Fibroblast of lung (primary cell): ENCODE results near the gene PNMA1. TPM values are rescaled to one million over a fixed set of nuclear protein-coding genes. Genes with fewer than 3 reads are reported as not detected.

Experiments
- DNase-seq, 2 donors: peaks; one replicate each; pipeline versions ENCODE4 v3.0.0 to v3.0.0-alpha.2; 2010; ENCODE audit warnings: low read depth in 2 of 2
- H2AFZ ChIP-seq: 2 replicates; pipeline ENCODE4 v1.5.1; 2012; ENCODE audit warnings: low read length, control low read depth, inconsistent platforms
- H3K27ac ChIP-seq: 2 replicates; pipeline ENCODE4 v1.5.1; 2011; ENCODE audit warnings: low read length, control low read depth; ENCODE audit not compliant: insufficient read depth
- H3K27me3 ChIP-seq: 2 replicates; pipeline ENCODE4 v1.5.1; 2011; ENCODE audit warnings: mild to moderate bottlenecking, low read length; ENCODE audit not compliant: control insufficient read depth, insufficient read depth
- H3K36me3 ChIP-seq: 2 replicates; pipeline ENCODE4 v1.5.1; 2011; ENCODE audit warnings: low read length; ENCODE audit not compliant: control insufficient read depth, insufficient read depth
- H3K4me1 ChIP-seq: 2 replicates; pipeline ENCODE4 v1.5.1; 2011; ENCODE audit warnings: low read length; ENCODE audit not compliant: control insufficient read depth, insufficient read depth; ENCODE audit errors: extremely low read depth
- H3K4me2 ChIP-seq: 2 replicates; pipeline ENCODE4 v1.5.1; 2011; ENCODE audit warnings: low read length, control low read depth; ENCODE audit not compliant: insufficient read depth; ENCODE audit errors: extremely low read depth
- H3K4me3 ChIP-seq, 4 experiments: fragments of 200-600 bp in 1 of 4; sonication (generic) in 1 of 4; replicated peaks in 1 of 4; 2 replicates each; pipeline ENCODE4 v1.5.1; 2011 to 2016; ENCODE audit warnings: low read length in 4 of 4, low read depth in 3 of 4, mild to moderate bottlenecking in 3 of 4, control low read depth in 2 of 4, inconsistent platforms in 1 of 4, mixed read lengths in 1 of 4; ENCODE audit not compliant: insufficient read depth in 1 of 4; ENCODE audit errors: control extremely low read depth in 1 of 4
- H3K79me2 ChIP-seq: 2 replicates; pipeline ENCODE4 v1.5.1; 2012; ENCODE audit warnings: mild to moderate bottlenecking, low read length, inconsistent platforms; ENCODE audit not compliant: control insufficient read depth, insufficient read depth
- H3K9ac ChIP-seq: 2 replicates; pipeline ENCODE4 v1.5.1; 2011; ENCODE audit warnings: mild to moderate bottlenecking, low read length, control low read depth; ENCODE audit not compliant: insufficient read depth
- H3K9me3 ChIP-seq: 2 replicates; pipeline ENCODE4 v1.5.1; 2012; ENCODE audit warnings: low read depth, low read length; ENCODE audit not compliant: control insufficient read depth, insufficient read depth
- H4K20me1 ChIP-seq: 2 replicates; pipeline ENCODE4 v1.5.1; 2011; ENCODE audit warnings: low read length; ENCODE audit not compliant: control insufficient read depth, insufficient read depth; ENCODE audit errors: extremely low read depth
- CTCF ChIP-seq, 2 donors: IDR thresholded peaks in 1 of 2; conservative IDR thresholded peaks in 1 of 2; 1 replicate in 1 of 2; 2 replicates in 1 of 2; pipeline ENCODE4 v1.5.1; 2011 to 2012; ENCODE audit warnings: low read length in 2 of 2, control low read depth in 1 of 2, inconsistent platforms in 1 of 2, low read depth in 1 of 2, mild to moderate bottlenecking in 1 of 2
- EZH2 ChIP-seq: IDR thresholded peaks from 2 replicates; pipeline ENCODE4 v1.5.1; 2012; ENCODE audit warnings: low read length, control low read depth, mild to moderate bottlenecking; ENCODE audit errors: missing control alignments
- polyA plus RNA-seq, 2 donors: library from polyadenylated mRNA; depleted of rRNA in 1 of 2; stranded (reverse) in 1 of 2; unstranded in 1 of 2; fragments of >200 nt; gene quantifications; 2 replicates each; pipeline ENCODE4 v1.2.1, GENCODE V29; 2011 to 2012; ENCODE audit warnings: missing spikeins in 1 of 2
- total RNA-seq: library from RNA; depleted of rRNA; stranded (reverse); fragments of >200 nt; gene quantifications from 2 replicates; pipeline ENCODE4 v1.2.1, GENCODE V29; 2014

The PNMA1 gene
- total and polyA plus RNA-seq, 2 donors (not counting 1 experiment from before 2014, with no cell fraction given): 19.5 to 44.5 TPM

DNA sequence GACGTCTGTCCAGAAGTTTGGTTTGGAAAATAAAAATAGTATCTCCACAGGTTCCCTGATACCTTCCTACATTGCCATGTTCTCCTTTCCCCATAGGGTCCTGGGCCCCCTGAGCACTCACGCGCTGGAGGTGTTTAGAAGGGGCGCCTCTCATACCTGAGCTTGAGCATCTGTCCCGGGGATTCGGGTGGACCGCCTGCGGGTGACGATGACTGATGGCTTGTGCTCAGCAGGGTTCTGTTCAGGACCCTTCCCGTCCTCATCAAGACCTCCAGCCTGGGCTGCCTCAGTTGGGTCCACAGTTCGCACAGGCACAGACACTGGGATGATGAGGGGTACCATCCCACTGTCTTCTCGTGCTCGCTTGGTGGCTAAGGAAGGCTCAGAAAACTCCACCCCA is 22.7 kb upstream of the PNMA1 start:
- H4K20me1 ChIP-seq: no peaks in the 10 kb centered on the region
- H2AFZ ChIP-seq: no peak overlapping the region
- no peak overlapping the region for H3K4me3 ChIP-seq
- H3K4me1 ChIP-seq: peaks cover 17% of the 10 kb centered on the region
- H3K27ac ChIP-seq: no peak overlapping the region
- TF ChIP-seq EZH2: no peak
- TF ChIP-seq CTCF (conservative IDR thresholded peaks at IDR 0.05 in 1 of 2, IDR thresholded peaks at IDR 0.05 in 1 of 2; ENCODE audit: low read depth in 1 of 2, low read length in 2 of 2): no peak
- DNase-seq: no peak
- H3K79me2 ChIP-seq: peaks cover 35% of the 10 kb centered on the region
- H3K9me3 ChIP-seq: no peaks in the 10 kb centered on the region
- no peak overlapping the region for H3K4me2 ChIP-seq
- H3K27me3 ChIP-seq: no peaks in the 10 kb centered on the region
- H3K36me3 ChIP-seq: peaks cover 20% of the 10 kb centered on the region
- H3K9ac ChIP-seq: no peak overlapping the region

DNA sequence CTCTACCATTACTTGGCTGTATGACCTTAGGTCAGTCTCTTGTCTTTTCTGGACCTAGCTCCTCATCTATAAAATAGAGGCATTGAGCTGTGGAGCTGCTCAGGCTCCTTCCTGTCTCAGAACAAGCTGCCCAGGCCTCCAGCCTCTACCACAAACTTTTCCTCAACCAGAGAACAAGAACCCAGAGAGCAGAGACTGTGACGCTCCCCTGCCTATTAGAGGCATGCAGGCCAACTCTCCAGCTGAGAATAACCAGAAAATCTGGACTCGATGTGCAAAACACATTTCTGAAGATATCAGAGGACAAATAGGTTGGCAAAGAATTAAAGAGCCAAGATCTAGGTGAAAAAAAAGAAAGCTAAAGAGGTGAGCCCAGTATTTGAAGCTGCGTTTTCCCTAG is 17.8 kb upstream of the PNMA1 start:
- Histone ChIP-seq H3K36me3 (peaks cover 15% of the 10 kb centered on the region), H3K9me3 (no peaks in the 10 kb centered on the region), H3K9ac (no peak overlapping the region), H4K20me1 (no peaks in the 10 kb centered on the region), H3K4me1 (no peaks in the 10 kb centered on the region), H3K27me3 (no peaks in the 10 kb centered on the region), H3K4me2 (no peak overlapping the region), H3K79me2 (peaks cover 7% of the 10 kb centered on the region), H2AFZ (no peak overlapping the region), H3K4me3 (no peak overlapping the region), H3K27ac (no peak overlapping the region)
- no peak for DNase-seq
- TF ChIP-seq EZH2: no peak
- no peak for TF ChIP-seq CTCF (conservative IDR thresholded peaks at IDR 0.05 in 1 of 2, IDR thresholded peaks at IDR 0.05 in 1 of 2; ENCODE audit: low read depth in 1 of 2, low read length in 2 of 2)

DNA sequence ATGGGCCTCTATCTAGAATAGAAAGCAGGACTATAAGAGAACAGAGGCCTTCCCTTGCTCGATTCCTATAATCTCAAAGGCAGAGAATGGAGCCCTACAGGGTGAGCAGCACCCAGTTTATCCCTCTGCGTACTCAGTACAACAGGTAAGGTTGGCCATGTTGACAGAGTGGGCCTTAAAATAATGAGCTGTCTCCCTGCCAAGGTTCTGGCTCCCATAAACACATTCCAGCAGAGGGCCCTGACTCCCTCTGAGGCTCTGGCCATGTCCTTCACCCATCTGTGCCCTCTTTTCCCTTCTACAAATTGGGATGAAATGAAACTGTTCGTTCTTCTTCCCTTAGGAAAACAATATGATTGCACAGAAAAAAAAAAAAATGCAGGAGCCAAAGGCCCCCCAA is 16.9 kb upstream of the PNMA1 start:
- Histone ChIP-seq H3K36me3 (peaks cover 16% of the 10 kb centered on the region), H2AFZ (no peak overlapping the region), H3K79me2 (peaks cover 3% of the 10 kb centered on the region), H3K27me3 (no peaks in the 10 kb centered on the region), H3K9me3 (no peaks in the 10 kb centered on the region), H3K4me3 (no peak overlapping the region), H3K4me1 (peaks cover 7% of the 10 kb centered on the region), H3K27ac (no peak overlapping the region), H3K9ac (no peak overlapping the region), H3K4me2 (no peak overlapping the region), H4K20me1 (no peaks in the 10 kb centered on the region)
- DNase-seq: no peak
- TF ChIP-seq EZH2 (no peak), CTCF (conservative IDR thresholded peaks at IDR 0.05 in 1 of 2, IDR thresholded peaks at IDR 0.05 in 1 of 2; ENCODE audit: low read depth in 1 of 2, low read length in 2 of 2) (no peak)
